ENCODE measurements around the gene PSMB11. TPM values are rescaled to one million over a fixed set of nuclear protein-coding genes. Genes with fewer than 3 reads are reported as not detected.
A peak's percentile ranks its signal among the peaks of the same experiment; 100 is the strongest.

Gene PSMB11
- total and polyA plus RNA-seq, 11 donors = not detected

GRCh38 chr14:23045419-23046357 lies 3.7 kb downstream of the PSMB11 start:
- intact Hi-C loops (cut with DNase I) = no loop called here
- 74 to 81% (median 80%) methylated on average over 13 of the region's 13 CpGs for WGBS, 4 donors
- Histone ChIP-seq H3K27me3 (no peaks in the 10 kb centered on the region), H3K4me1 (peaks cover 3 to 38% (median 14%) of the 10 kb centered on the region in 12 donors), H3K27ac (peak overlapping the region in 10 of 12 donors; percentile 25 to 78 (median 60)), H3K4me3 (no peak overlapping the region), H3K9me3 (no peaks in the 10 kb centered on the region), H3K36me3 (no peaks in the 10 kb centered on the region)
- ATAC-seq (peak; percentile 17 to 62 (median 45)), DNase-seq (peak in 1 of 5 donors; percentile 61)
- no peak for TF ChIP-seq POLR2A (IDR thresholded peaks at IDR 0.05)
- TF ChIP-seq CTCF (IDR thresholded peaks at IDR 0.05) = no peak

- intact Hi-C loops (cut with DNase I) = no loop called here
- H3K27ac ChIP-seq = peak overlapping the region in 11 of 12 donors; percentile 25 to 78 (median 58)
- WGBS, 4 donors = 50 to 69% (median 64%) methylated on average over 6 of the region's 6 CpGs
These were observed 5.1 kb downstream of the PSMB11 start for GRCh38 chr14:23047034-23047634.

GRCh38 chr14:23047751-23048693 lies 6.0 kb downstream of the PSMB11 start:
- Histone ChIP-seq H3K4me3 (no peak overlapping the region), H3K27ac (peak overlapping the region in 8 of 12 donors; percentile 47 to 78 (median 64)), H3K4me1 (peaks cover 3 to 38% (median 14%) of the 10 kb centered on the region in 12 donors), H3K9me3 (no peaks in the 10 kb centered on the region), H3K36me3 (no peaks in the 10 kb centered on the region), H3K27me3 (no peaks in the 10 kb centered on the region)
- intact Hi-C loops (cut with DNase I) = no loop called here
- ATAC-seq (no peak), DNase-seq (no peak)
- WGBS, 4 donors = 61 to 73% (median 71%) methylated on average over 63 to 85 of the region's 85 CpGs
- TF ChIP-seq CTCF (IDR thresholded peaks at IDR 0.05) (no peak), POLR2A (IDR thresholded peaks at IDR 0.05) (no peak)

More at GRCh38 chr14:23047034-23047634, 5.1 kb downstream of the PSMB11 start:
- peak in 3 of 5 donors; percentile 54 to 62 (median 55) for DNase-seq
- no peak overlapping the region for H3K4me3 ChIP-seq
- peak in 3 of 4 donors; percentile 12 to 55 (median 17) for ATAC-seq
- no peaks in the 10 kb centered on the region for H3K27me3 ChIP-seq
- H3K9me3 ChIP-seq = no peaks in the 10 kb centered on the region
- TF ChIP-seq CTCF (IDR thresholded peaks at IDR 0.05) (no peak), POLR2A (IDR thresholded peaks at IDR 0.05) (no peak)
- H3K4me1 ChIP-seq = peaks cover 3 to 38% (median 14%) of the 10 kb centered on the region in 12 donors
- no peaks in the 10 kb centered on the region for H3K36me3 ChIP-seq

Measured in heart left ventricle (tissue), 16 donors.